GM18868 (cell line): ENCODE measurements around the gene PAX6.

Experiments used
- ATAC-seq: cut with Tn5 transposase; IDR thresholded peaks from one replicate; pipeline ENCODE4 v1.9.1; 2021; ENCODE audit warnings: mild to moderate bottlenecking, moderate library complexity; ENCODE audit not compliant: unreplicated experiment

Gene PAX6

DNA sequence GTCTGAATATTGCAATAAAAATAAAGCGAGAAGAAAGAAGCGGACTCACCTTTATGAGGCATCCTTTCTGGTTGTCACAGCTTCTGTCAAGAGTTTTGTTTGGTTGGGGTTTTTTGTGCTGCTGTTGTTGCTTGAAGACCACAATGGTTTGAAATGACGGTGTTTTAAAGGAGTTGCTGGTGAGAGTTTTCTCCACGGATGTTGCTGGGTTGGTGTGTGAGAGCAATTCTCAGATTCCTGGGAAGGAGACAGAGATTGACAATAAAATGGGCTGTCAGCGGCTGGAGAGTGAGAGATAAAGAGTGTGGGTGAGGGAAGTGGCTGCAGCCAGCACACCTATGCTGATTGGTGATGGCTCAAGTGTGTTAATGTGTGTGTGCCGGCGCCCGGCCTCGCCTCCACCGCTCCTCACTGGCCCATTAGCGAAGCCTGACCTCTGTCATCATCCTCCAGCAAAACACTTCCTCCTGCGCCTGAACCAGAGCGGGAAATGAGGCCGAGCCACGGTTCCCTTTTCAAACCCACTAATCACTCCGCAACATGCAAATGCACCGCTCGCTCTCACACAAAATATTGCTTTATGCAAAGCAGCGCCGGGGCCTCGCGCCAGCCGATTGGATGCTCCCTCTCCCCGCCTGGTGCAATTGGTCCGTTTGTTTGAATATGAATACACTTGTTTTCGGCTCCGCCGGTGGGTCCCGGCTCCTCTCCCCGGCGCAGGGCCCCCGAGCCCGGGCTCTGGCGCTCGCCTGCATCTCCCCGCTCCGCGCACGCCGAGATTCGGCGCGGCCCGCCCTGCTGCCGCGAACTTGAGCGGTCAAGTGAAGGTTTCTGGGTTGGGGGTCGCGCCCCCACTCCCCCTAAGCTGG is at the start of gene PAX6:
Gene PAX6 (minus strand): TSS at position 544 of the 869 bp plus-strand sequence. CDS start 4,911 bp downstream, outside the sequence.
- peak; percentile 63 for ATAC-seq

DNA sequence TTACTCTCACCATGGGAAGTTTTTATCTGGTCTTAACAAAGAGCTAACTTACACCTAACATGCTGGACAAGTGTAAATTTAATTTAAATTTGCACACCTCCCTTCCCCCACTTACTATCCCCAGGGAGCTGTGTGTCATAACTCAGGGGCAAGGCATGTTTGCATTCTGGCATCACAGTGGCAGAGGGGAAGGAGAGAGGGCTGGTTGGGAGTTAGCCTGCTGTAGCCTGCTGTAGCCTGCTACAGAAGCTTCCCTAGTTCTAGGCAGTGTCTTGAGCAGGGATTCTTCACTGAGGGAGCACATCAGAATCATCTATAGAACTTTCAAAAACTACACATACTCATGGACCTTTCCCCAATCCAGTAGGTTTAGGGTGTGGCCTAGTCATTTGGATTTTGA is 49.3 kb upstream of the PAX6 start:
- no peak for ATAC-seq

DNA sequence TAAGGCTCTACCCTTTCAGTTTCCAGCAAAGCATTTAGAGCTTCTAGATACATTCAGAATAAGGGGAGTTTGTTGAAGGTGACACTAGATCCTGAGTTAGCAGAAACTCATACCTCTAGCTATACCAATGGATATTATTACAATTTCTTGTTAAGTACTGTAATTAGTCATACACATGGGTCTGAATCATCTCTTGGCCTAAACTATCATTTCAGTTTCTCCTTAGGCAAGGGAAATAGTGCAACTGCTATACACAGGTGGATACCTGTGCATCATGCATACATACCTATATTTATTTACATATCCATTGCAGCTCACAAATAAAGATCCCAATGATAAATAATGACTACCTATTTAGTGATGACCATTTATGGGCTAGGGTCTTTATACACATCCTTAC is 45.1 kb upstream of the PAX6 start:
- ATAC-seq: no peak

DNA sequence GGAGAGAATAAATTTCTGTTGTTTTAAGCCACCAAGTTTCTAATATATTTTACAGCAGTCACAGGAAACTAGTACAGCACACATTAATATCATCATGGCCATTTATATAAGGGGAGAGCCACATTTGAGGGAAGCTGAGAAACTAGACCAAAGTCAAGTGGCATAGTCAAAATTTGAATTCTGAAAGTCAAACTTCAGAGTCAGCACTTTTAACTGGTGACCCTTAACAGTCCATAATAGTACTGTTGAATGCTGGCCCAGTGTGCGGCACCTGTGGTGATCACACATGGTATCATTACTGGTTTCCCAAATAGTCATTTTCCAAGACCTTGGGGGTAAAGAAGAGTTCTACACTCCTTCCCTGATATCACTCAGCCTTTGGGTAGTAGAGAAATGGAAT is 44.3 kb upstream of the PAX6 start:
- no peak for ATAC-seq

DNA sequence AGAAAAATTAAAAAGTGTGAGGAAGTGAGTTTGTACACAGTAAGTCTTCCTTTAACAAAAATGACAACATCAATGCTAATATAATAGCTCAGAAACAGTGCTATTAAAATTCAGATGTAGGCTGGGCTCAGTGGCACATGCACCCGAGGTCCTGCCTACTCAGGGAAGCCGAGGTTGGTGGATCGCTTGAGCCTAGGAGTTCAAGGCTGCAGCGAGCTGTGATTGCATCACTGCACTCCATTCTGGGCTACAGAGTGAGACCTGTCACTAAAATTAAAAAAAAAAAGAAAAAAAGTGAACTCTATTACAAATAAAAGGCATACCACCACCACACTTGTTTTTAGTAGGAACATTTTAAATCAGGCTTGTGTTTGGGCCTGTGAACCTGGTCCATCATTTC is 39.2 kb upstream of the PAX6 start:
- no peak for ATAC-seq

DNA sequence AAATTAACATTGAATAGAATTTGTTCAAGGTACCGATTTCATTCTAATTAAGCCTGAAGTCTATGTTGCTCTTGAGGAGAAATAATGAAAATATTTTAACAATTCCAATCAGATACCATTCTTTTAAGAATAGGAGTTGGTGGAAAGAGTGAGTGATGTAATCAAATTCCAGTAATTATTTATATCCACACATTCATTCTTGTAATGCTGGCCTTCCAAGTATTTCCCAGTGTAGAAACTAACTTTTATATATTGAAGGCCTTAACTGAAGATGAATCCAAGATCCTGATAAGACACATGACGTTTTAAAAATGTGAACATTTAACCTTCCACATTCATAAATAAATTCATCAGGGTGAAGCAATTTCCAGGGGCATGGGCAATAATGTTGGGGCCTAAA is 36.6 kb upstream of the PAX6 start:
- ATAC-seq: no peak

DNA sequence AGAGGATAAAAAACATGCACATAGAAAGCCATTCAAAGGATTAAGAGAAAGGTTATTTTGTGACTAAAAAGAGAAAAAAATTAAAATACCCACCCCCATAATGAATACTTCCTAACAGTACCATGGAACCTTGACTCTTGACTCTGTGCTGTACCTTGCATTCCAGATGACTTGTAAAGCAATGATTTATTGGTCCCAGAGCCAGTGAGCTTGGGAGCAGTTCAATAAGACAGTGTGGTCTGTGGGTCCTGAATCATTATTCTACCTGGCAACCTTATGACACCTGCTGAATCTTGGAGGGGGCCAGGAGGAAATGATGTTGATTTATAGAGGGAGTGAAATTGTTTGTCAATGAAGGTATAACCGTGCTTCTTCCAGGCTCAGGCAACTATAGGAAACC is 34.2 kb upstream of the PAX6 start:
- no peak for ATAC-seq

DNA sequence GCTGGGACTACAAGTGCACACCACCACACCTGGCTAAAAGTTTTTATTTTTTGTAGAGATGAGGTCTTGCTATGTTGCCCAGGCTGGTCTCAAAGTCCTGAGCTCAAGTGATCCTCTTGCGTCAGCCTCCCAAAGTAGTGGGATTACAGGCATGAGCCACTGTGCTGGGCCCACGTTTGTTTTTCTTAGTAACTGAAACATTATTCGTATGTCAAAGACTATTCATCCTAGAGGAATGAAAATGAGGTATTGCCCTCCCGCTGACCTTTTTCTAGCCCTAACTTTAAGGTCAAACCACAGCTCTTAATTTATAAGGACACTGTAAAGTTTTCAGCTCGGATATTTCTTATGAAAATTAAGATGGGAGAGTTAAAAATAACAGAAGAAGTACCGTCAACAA is 33.2 kb upstream of the PAX6 start:
- no peak for ATAC-seq

DNA sequence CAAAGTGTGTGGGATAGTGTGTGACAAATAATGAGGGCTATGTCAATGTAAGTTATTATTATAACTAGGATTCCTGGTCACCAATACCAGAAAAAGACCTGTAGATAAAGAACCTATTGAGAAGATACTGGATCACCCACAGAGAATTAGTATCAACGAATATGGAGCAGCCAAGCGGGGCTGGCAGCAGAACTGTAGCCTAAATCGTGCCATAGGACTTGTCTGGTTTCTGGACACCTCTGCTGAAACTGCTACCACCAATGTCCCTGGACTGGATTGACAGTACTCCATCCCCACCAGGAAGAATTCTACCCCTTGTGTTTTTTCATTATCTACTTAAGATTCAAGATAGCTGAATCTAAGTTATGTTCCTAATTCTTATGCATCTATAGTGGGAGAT is 30.3 kb upstream of the PAX6 start:
- ATAC-seq: no peak

DNA sequence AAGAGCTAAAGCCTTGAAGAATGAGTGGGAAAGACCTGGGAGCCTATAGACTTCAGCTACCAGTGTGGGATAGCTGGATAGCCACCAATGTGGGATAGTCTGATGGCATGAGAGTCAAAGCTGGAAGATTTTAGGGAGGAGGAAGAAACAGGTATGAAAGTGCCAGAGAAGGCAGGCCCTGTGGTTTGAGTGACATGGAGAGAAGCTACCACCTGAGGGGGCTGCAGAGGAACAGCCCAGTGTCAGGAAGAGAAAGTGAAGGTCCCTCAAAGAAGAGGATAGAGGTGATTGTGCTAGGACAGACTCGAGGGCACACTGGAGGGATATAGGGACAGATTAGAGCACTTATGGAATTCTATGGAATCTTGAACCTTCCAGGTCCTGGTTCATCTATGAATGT is 23.1 kb upstream of the PAX6 start:
- no peak for ATAC-seq

DNA sequence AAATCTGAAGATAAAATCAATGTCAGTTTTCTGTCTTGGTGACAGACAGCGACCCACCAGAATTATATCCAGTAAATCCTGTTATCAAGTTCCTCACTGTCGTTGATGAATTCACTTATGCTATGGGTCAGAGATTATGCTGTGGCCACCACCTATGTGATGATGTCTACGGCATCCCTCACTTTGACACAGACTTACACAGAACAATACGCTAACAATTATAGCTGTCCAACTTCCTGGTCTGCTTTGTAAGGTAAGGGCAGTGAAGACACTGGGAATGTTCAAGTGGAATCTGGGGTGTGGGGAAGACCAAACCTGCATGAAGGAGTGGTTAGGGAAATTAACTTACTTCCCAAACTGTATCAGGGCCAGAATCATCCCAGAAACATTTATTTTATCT is 19.3 kb upstream of the PAX6 start:
- ATAC-seq: no peak

DNA sequence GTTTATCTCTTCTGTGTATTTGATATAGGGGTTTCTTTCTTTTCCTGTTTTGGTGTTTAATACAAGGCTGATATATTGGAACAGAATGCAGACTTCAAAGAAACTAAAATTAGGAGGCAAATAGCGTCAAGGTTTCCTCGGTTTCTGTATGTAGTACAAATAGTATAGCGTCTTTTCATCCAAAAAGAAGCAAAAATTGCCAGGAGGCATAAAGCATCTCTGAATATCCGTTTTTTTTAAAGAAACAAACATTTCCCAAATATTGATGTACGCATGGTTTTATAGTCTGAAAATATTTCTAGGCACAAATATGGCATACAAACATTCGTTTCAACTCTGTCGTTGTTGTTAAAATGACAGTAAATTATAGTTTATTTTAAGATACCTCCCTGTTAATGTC is 17.1 kb upstream of the PAX6 start:
- ATAC-seq: no peak

DNA sequence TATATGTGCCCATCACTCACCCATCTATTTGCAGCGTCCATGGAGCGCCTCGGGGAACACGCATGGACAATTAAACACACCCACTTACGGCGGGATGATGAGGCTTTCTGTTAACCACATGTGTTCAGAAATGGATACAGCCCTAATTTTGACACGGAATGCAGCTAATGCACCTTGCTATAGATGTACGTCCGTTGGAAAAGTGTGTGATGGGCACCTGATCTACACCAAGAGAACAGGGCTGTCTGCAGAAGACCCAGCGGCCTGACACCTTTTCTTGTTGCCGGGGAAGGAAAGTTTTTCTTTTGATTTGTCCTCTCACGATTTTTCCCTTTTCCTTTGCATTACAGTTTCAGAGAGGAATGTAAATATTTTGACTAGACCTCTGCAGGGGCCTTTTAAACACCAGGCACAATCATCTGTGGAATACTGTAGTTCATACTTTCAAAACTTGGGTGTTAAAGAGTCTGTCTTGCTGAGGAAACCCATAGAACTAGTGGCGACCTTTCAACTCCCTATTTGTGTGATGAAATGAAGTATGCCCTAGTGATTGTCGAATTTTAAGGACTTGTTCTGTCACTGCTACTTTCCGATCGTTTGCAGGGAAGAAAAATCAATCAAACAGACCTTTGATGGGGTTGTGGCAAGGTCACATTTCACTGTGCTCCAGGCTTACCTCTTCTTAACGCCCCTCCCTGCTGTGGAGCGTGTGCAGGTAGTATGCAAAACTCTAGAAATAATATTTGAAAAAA is 16.5 kb upstream of the PAX6 start:
- no peak for ATAC-seq

DNA sequence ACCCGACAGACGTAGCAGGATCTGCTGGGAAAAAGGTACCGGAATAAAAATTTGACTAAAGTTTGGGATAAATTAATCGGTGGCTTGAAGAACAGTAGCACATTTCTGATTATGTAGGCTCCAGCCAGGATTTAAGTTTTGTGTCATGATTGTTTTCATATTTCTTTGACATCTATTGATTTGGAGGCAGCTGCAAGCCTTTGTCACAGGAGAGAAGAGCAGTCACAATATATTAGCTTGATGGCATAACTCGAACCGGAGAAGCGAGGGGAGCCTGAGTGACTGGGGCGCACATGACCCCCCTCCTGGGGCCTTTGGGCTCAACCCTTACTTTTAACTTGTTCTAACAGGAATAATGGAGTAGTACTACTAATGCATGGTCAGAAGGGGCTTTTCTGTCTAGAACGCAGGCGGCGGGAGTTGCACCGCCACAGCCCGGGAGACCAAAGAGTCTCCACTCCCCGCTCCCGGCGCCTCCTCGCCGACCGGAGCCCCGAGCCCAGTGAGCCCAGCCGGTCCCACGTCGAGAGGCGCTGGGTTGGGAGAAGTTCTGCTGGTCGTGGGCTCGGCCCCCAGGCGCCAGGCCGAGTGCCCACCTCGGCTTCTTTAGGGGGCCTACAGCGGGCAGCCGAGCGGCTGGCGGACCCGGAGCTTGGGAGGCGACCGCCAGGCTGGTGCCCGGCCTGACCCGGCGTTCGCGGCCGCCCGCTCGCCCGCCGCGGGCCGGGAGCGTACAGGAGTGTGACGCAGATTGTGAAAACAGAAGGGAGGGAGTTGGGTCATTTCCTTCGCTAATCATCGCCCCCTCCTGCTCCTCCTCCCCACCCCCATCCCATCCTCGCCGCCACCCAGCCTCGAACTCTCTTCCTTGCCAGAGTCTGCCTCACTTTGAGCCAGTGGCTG is 15.7 kb upstream of the PAX6 start:
- no peak for ATAC-seq

DNA sequence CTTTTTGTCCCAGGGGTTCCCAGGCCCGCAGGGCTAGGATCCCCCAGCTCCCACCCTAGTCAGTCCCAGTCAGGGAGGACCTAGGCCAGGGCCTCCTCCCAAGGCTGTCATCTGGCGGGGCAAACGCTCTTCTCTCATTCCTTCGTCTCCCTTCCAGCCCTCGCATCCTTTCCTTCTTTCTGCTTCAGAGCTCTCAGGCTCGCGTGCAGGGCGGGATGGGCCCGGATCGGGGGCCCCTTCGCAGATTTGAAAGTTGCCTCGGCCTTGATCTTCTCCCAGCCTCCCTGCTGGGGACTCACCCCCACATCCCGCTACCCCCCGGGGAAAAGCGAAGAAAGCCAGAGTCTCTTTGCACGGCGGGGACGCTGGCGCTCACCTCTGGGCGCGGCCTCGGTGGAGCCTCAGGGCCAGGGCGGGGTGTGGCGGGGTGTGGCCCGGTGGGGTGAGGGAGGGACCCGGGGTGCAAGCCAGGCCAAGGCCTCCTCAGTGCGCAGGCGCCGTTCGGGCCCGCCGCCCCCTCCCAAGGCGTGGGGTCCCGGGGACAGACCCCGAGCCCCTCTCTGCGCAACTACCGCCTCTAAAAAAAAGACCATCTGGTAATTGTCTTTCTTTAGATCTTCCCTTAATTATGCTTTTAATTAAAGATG is 14.8 kb upstream of the PAX6 start:
- ATAC-seq: no peak

DNA sequence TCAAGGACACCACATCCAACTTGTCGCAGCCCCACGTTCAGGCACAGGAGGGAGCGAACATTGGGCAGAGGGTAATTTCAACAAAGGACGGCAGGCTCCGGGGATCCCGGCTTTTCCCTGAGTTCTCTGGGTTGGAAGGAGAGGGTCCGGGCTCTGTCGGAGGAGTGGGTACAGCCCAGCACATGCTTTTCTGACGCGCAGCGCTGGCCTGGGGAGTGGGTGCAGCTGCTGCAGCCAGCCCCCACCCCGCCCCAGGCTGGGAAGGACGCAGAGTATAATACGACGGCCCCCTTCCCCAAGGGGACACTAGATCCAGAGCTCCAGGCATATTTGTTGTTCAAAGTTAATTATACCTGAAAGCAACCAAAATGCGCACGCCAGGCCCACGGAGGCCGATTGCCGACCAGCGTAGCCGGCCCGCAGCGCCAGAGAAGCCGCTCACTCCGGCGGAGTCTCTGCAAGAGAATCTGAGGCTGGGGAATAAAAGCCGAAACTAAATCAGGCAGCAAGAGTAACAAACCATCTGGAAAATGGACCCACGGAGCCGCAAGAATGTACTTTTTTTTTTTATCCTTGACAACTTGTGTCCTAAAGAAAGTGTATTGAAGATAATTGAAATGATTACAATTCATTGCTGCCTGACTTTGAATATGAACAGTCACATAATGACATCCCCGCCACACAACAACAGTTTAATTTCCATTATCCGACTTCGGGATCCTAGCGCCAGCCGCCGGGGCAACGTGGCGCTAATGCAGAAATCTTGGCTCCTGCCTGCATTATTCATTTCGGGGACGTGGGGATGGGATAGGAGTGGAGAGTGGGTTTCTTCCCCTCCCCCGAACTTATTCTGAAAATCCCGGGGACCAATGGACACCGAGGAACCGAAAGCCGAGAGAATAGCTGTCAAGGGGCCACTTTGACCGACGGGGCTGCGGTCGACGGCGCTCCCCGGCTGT is 14.0 kb upstream of the PAX6 start:
- no peak for ATAC-seq

DNA sequence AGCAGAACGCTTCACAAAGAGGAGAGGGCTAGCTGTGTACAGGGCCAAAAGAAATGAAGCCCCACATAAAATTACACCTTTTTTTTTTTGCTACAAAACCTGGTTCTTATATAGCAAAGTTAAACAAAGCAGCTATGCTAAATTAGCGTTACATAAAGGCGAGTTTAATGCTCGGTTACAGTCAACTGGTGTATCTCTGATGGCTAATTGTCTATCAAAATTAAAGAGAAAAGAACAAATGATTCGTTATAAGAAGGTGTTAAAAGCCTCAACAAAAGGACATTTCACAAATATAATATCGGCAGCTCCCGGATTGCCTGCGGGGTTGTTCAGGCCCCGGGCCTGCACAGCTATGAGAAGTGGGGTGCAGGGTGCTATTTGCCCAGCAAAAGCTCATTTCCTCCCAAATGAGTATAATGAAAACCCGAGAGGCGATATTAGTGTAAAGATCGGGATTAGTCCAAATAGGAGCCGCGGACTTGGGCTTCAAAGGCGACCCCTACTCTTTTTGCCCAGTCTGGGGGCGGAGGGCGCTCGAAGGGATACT is 13.3 kb upstream of the PAX6 start:
- no peak for ATAC-seq

DNA sequence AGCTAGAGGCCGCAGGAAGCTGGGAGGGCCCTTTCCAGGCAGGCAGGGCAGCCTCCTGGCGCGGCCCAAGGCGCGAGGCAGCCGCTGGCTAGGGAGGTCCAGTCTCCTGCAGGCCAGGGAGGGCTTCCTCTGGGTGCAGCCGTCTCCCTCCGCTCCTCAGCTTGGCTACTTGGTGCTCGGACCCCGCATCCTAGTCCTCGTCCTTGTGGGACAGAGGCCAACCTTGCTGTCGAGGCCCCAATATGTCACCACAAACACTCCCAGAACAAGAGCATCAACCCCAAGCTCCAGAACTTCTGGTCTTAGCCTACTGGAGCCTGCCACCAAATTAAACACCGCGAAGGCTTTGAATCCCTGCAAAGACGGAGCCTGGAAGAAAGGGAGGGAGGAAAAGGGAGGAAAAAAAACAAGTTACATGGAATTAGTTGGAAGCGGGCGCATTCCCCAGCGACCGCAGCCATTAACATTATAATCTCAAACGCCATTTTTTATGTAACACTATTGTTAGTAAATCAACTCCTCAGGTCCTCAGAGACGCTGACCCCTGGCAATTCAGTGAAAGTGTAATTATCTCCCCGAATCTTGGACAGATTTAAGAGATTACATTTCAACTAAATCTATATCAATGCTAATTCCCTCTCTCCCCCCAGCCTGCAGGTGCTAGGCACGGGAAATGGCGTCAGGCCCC is 12.7 kb upstream of the PAX6 start:
- ATAC-seq: no peak
